Activated naive CD8-positive, alpha-beta T cell treated with anti-CD3 and anti-CD28 coated beads, Interleukin-2, amount 50 U/mL, for 16 hours (primary cell): ENCODE data around the gene DSCAM.
"Not testable (repeated sequence)": the region's sequence is repeated elsewhere in the genome, so short reads cannot be mapped to it uniquely, and the experiment has no call there.

Source experiments
- DNase-seq: peaks from one replicate; pipeline ENCODE4 v3.0.0-alpha.2; 2020; ENCODE audit warnings: low read depth, low spot score

DSCAM gene

DNA sequence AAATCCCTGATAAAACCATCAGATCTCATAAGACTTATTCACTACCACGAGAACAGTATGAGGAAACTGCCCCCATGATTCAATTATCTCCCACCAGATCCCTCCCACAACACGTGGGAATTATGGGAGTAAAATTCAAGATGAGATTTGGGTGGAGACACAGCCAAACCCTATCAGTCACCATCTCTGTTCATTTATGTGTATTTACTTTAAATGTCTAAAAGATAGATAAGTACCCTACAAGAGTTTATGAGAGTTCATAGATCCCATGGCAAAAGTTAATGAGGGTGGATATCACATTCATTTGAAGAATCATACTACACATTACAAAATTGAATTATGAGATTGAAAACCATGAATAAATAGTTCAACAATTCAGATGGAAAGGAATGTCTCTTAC, 526.2 kb downstream of the DSCAM start:
- DNase-seq: not testable (repeated sequence)

DNA sequence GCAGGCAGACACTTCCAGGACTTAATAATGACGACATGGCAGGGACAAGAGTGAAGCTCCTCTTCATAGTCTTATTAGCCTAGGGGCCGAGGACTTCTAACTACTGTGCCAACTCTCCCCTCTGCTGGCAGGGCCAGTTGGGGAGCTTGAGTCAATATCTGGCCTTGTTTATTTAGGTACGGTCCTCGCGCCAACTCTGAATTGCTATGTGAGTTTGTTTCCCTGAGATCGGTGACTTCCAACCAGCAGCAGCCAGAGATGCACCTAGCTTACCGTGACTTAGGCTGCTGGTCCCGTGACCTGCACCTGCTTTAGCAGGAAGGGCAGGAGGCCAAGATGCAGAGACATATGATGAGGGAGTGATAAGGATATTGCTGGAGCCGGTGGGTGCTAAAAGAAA, 528.6 kb downstream of the DSCAM start:
- no peak for DNase-seq

DNA sequence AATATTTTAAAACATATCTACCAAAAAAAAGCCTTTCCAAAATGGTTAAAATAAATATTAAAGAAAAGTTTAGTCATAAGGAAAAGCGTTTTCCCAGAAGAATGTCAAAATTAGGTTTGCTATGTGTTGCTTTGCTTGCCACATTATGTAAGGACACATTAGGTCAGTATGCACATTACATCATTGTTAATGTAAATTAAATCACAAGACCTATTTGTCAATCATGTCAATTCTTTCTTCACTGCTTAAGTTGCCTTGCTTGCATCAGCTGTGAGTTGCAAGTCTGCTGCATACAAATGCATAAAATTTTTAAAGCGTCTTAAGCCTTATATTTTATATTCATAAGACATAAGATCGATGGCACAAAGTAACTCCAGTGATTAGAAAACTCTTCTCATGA, 530.9 kb downstream of the DSCAM start:
- no peak for DNase-seq

DNA sequence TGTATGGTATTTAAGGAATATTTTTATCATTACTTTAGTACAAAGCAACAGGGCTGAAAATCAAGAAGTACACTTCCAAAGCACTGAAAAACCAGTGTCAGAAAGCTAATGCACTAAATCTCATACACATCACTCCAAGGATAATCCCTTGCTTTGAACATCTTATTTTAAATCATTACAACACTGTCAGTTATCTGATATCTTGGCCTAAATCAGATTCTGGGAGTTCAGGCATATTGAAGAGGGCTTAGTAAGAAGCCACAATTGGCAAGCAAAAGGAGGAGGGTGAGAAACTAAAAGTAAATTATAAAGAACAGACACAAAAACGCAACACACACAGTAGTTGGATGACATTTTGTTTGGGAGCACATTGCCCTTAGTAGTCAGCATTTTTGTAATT, 531.3 kb downstream of the DSCAM start:
- DNase-seq: no peak

DNA sequence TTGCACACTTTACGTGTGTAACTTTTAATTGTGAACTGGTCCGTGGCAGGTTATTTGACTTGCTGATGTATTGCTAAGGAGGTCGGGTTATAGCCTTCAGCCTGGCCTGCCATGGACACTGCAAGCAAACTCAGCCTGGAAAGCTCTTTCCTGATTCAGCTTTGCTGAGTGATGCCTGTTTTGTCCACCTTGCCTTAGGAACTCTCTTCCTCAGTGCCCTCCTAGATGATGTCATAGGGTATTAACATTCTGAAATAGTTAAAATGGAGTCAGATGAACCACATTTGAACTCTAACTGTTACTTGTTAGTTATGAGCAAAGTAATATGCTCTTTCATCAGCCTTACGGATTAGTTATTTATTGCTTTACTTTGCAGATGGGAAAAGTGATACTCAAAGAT, 533.7 kb downstream of the DSCAM start:
- no peak for DNase-seq

DNA sequence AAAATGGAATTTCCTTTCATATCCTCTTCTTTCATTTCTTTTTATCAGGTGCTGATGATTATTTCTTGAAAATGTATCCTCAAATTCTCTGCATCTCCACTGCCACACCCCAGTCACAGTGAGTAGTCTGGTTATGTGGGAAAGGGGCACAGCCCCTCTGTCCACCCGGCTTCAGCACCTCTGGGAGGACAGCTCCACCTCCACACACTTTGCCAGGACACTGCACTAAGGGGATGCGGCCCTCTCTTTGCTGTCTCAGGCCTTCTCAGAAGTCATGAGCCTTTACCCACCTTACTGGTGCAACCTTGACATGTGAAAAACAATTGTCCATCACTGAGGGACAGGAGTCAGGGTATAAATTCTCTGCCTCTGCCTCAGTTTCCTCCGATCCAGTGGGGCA, 546.7 kb downstream of the DSCAM start:
- no peak for DNase-seq

DNA sequence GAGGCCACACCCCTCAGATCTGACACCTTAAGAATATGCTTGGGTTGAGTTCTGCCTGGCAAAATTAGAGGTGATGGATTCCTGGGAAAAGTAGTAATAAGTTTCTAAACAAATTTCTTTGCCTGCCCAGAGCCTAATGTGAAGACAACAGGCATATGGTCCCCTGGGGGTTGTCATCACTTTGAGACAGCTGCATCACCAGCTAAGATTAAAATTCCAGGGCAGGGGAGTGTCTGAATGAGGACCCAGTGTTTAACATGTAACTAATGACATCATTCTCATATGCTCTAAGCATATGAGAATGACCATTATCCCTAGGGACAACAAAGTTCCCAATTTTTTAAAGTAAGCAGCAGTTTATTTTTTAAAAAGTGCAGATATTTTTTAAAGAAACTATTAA, 547.5 kb downstream of the DSCAM start:
- DNase-seq: no peak

DNA sequence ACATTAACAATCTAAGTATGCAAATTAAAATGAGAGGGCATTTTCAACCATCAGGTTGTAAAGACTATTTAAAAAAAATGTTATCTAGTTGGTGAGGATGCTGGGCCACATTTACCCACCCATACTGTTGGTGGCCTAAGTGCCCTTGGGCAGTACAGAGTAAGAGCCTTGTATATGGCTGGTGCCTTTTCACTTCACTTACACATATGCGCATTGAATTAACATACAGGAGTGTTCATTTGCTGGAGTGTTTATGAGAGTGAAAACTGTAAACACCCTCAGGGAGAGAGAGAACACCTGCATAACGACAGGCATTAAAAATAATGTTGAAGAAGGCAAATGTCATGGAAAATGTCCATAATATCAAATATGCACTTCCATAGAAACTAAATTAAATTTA, 552.6 kb downstream of the DSCAM start:
- DNase-seq: no peak

DNA sequence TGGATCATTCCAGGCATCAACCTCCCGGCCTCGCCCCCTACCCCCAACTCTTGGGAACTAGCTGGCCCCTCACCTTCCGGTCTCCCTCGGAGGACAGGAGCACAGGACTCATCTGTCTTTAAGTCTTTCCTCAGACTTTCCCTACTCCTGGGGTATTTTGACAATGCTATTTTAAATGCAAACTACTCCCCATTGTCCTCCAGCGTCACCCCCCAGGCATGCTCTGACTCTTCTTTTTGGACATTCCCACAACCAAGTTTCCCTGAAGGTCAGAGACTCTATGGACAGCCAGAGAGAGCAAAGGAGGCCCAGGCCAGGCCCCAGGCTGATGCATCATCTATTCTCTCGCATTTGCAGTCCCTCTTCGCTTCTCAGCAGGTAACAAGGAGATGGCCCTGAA, 555.4 kb downstream of the DSCAM start:
- DNase-seq: no peak

DNA sequence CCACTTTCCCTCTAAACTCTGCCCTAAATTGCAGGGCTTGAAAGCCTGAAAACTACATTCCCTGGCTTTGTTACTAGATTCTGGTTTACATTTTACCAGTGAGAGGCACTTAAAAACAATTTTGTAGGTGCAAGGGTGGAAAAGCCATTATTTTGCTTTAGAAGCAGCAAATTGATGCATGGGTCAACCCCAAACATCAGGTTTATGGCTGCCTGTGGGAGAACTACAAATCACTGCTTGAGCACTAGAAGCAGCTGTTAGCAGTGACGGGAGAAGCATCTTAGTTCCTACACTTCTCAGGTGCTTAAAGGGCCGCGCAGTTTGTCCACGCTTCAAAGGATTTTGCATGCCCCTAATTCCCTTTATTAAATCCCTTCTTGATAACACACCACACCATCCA, 562.5 kb downstream of the DSCAM start:
- no peak for DNase-seq

DNA sequence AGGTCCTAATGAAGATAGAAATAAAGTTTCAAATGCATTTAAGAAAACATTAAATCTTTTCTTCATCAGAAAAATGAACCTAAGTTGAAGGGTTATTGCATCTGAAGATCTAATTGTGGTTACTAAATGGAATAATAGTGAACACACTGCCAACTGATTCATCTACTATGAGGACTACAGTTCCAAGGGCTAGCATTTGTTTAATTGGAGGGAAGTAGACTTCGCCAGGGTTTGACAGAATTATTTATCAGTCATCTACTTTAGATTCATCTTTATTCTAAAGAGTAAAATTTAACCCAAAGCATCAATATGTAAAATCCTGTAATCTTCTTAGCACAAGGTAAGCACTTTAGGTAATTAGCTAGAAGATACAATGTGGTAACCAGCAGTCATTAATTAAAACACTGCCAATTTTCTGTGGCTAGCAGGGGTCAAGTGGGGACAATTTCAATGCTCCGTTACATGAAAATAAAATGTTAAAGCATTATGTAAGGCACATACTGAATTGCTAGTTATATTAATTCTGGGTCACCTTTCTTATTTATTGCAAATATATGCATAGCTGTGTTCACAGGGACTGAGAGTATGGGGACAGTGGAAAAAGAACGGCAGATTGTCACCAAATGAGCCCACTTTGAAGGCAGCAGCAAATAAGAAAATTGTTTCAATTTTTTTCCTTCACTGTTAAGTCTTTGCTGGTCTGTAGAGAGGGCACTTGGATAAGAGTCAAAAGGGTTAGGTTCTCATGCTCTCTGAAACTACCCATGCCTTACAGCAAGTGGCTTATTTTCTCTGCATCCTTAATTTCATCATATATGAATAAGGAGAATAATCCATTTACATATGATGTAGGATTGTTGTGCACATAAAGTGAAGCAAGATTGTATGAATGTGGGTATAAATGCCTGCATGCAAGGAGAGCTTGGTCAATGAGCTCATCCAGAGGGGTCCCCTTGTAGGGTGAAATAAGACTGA, 563.8 kb downstream of the DSCAM start:
- DNase-seq: no peak

DNA sequence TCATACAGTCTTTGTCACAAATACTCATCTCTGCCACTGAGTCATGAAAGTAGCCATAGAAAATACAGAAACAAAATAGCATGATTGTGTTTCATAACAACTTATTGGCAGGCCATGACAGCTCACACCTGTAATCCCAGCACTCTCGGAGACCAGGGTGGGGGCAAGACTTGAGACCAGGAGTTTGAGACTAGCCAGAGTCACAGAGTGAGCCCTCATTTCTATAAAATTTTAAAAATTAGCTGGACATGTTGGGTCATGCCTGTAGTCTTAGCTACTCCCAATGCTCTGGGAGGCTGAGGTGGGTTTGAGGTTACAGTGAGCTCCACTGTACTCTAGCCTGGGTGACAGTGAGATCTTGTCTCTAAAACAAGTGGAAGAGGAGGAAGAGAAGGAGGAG, 568.6 kb downstream of the DSCAM start:
- DNase-seq: no peak

DNA sequence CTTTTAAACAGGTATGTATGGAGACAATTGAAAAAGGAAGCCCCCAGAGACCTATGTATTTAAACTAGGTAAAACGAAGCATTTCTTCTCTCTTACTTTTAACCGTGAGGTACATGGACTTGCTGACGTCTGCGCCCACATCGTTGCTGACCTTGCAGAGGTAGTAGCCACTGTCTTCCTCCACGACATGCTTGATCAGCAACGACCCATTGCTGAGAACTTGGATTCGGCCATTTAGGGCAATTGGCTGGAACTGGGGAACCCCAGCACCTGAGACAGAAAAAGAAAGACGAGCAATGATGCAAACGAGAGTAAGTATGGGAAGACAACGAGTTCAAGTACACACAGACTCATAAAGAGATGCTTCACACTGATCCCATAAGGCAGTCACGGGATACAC, 571.0 kb downstream of the DSCAM start:
- DNase-seq: no peak

DNA sequence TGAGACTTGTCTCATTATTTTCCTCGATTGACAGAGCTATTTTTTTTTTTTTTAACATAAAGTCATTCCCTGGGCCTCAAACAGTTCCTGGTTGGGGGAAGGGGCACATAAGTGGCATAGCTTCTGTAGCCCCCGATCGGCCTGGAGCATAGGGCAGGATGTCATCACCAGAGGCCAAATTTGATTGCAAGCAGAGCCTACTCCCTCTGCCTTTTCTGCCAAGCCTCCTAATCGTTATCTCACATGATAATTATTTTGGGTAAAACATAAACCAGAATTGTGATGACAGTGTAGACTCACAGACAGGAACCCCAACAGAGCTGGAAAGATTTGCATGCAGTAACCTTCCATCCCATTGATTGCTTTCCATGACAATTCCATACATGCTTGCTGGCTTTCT, 574.9 kb downstream of the DSCAM start:
- no peak for DNase-seq

DNA sequence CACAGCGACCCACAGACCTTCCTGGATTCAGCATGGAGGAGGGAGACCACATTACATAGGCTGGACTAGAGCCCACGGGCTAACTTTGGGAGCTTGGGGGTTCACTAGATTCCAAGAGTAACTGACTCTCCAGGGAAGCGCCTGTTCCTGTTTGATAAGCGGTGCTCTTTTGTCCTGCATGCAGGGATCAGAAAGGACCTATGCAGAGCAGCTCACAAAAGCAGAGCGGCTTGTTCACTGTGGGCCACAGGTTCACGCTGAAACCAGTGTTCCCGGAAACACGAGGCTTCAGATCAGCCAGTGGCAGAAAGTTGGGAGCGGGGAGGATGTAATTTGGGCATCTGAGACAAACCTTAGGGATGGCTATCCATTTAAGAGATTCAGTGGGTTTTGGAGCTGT, 575.8 kb downstream of the DSCAM start:
- no peak for DNase-seq

DNA sequence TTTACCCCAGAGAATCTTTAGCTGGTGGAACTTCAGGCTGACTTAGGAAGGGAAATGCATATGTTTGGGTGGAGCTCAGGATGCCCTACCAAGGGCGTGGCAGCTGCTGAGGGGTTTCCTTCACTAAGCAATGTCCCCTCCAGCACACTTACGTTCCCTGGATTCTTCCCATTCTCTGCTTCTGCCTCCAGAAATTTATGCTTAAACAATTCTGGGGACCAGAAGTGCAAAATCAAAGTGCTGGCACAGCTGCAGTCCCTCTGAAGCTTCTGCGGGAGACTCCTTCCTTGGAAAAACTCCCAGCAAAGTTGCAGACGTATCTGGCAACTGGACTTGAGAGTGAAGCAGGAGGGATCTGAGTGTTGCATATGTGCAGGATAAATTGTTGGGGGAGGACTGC, 576.9 kb downstream of the DSCAM start:
- DNase-seq: no peak

DNA sequence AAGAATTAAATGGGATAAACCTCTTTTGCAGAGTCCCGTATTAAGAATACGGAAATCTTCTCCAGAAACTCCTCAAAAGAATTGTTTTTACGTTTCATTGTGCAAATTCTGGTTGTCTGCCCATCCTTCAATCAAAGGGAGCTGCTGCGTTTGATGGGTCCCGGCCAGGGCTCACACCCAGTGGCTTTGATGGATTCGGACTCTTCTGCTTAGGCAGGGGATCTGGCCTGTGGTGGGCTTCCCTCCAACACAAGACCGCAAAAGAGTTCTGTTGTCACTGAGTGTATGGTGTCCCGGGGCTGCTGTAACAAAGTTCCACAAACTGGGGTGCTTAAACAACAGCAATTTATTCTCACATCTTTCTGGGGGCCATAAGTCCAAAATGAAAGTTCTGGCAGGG, 577.7 kb downstream of the DSCAM start:
- DNase-seq: no peak

DNA sequence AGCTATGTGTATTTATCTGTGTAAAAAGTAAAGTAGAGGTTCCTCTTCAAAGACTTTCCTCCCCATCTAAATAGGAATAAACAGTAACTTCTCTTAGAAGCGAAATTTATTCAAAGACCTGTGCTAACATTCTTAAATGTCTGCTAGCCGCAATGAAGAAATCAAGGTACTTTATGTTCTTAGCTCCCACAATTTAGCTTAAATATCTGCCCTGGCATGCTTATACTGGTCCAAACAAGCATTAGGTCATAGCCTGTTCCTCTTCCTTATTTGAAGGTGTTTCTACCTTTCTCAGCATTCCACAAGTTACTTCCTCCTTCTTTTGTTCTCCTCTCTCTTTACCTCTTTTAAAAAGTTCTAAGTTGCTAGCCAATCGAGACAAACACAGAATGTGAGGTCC, 588.5 kb downstream of the DSCAM start:
- DNase-seq: not testable (repeated sequence)

DNA sequence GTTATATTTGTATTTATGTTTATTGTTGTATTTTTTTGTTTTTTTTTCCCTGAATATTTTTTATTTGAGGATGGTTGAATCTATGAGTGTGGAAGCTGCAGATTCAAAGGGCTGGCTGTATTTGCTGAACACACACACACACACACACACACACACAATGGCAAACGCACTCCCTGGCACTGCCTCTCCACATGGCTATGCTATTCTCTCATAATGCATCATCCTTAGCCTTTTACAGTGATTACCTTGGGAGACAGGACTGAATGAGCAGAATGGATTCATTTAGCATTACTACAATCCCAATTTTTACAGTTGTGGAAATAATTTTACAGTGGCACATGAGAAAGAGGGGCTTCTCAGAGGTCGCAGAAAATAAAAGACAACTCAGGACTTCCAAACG, 589.6 kb downstream of the DSCAM start:
- no peak for DNase-seq

DNA sequence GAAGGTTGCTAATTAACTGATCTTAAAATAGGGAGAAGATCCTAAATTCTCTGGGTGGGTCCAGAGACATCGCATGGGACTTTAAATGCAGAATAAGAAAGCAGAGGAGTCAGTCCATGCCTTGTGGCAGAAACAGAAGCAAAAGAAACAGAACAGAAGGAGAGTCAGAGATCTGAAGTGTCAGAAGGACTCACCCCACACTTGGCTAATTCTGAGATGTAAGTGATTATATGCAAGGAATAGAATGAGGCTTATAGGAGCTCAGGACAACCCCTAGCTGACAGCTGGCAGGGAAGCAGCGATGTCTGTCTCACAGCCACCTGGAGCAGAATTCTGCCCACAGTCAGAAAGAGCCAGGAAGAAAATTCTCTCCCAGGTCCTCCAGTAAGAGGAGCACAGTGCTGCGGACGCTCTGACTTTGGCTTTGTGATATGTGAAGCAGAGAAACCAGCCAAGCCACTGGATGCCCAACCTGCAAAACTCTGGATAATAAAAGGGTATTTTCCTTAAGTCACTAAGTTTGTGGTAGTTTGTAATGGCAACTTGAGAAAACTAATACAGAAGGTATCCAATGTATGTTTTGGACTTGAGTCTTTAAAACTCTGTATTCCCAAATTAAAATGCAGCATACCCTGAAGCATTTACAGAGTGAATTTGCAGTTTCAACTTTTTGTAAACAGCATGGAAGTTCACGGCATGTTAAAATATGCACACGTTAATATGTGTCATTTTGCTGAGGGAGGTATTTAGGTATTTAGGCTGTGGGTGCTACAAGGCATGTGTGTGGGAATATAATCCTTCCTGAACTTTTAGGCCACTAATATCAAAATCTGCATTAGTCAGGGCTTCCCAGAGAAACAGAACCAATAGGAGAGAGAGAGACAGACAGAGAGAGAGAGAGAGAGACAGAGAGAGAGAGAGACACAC, 591.2 kb downstream of the DSCAM start:
- no peak for DNase-seq

DNA sequence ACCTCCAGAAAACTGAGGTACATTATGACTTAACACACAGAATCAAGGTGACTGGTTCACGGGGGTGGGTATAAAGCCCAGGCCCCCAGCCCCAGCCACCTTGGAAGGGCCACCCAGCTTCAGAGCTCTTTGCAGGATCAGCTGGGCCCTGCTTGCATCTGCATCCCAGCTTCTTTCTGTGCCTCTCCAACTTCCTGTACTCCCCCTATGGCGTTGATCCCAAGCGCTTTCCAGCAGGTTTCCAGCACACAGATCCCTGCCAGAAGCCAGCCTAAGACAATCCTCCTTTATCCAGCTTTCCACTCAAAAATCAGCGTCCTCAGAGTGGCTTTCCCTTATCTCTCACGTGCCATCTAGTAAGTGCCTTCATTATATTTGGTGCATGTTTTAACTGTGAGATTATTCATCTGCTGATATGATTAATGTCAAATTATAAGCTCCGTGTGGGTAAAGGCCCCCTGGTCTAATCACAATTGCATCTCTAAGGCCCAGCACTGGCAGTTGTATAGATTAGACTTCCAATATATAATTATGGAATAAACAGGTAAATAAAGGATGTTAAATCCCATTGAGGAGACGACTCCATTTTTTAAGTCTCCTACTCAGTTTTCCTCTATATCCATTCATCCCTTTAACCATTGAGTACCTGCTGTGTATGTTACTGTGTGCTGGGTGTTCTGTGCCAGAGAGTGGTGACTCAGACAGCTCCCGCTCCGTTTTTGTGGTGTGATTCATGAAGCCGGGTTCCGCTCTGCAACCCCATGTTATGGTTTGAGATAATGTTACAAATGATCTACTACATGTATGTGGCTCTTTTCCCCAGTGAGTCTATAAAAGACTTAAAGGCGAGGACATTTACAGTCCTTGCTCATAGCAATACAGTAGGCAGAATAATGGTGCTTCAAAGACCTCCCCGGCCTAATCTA, 592.2 kb downstream of the DSCAM start:
- DNase-seq: no peak

DNA sequence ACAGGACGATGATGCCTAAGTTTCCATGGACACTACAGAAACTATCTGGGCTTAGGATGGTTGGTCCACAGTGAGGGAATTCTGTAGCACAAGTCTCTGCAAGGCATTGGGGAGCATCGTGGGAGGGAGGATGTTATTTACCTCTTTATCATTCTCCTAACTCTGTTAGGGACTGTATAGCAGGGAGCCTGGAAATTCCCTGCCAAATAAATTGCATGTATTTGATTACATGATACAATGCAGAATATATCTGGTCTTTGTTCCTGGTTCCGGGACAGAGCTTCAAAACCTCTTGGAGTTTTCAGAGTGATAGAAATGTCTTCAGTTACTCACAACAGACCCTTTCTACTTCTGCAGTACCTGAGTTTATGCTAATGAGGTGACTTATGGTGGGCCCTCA, 593.8 kb downstream of the DSCAM start:
- DNase-seq: no peak
